Activated T-helper 17 cell treated with anti-CD3 and anti-CD28 coated beads, Interleukin-2, amount 50 U/mL, for 72 hours (primary cell): ENCODE results near the gene DHX35. TPM values are rescaled to one million over a fixed set of nuclear protein-coding genes. Genes with fewer than 3 reads are reported as not detected.

ENCODE experiments used
- ATAC-seq: fragments of 150-1000 bp; cut with Tn5 transposase; replicated peaks from 2 replicates; pipeline ENCODE4 v1.10.0; 2021; ENCODE audit warnings: mild to moderate bottlenecking, moderate library complexity
- H3K27ac Mint-ChIP-seq: one replicate; pipeline ENCODE4 v1.8.0; 2022; ENCODE audit warnings: mixed read lengths
- H3K27me3 Mint-ChIP-seq: one replicate; pipeline ENCODE4 v1.8.0; 2022; ENCODE audit warnings: mixed read lengths
- H3K36me3 Mint-ChIP-seq: one replicate; pipeline ENCODE4 v1.8.0; 2022; ENCODE audit warnings: low read depth, mild to moderate bottlenecking, mixed read lengths
- H3K4me1 Mint-ChIP-seq: one replicate; pipeline ENCODE4 v1.8.0; 2022; ENCODE audit warnings: mixed read lengths
- H3K4me3 Mint-ChIP-seq: one replicate; pipeline ENCODE4 v1.8.0; 2022; ENCODE audit warnings: mild to moderate bottlenecking, mixed read lengths
- H3K9me3 Mint-ChIP-seq: one replicate; pipeline ENCODE4 v1.8.0; 2022; ENCODE audit warnings: mixed read lengths
- total RNA-seq, 2 donors: library from RNA; stranded (reverse); gene quantifications; one replicate each; pipeline ENCODE4 v1.2.3, GENCODE V29; 2022

The DHX35 gene
- total RNA-seq, 2 donors from 2014 or later, result 6.0 to 13.4 TPM

DNA sequence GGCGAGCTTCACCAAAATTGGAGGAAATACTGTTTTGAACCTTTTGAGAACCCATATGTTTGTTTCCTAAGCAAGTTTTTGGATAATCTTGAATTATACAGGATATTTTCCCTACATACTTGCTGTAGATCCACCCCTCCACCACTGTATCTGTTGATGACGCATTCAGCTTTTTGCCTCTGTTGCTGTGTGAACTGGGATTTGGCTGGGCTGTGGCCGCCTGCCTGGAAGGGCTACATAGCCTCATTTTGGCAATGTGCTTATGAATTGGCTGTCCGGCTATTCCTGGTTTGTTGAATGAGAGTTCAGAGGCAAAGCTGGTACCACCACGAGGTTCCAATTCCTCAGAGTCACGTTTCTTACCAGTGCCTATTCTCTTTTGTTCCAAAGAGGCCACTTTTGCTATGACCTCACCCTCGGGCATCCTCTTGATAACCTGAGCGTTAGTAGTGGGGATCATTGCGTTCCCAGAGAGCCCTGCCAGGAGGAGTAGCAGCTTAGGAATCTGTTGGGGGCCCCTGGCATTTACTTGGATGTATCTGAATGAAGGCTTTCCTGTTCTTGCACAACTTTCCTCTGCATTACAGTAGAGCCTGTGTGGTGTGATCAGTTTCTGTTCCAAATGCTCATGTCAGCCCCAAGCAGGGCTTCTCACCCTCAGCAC is 29.6 kb upstream of the DHX35 start:
- no peak overlapping the region for H3K27ac Mint-ChIP-seq
- no peaks in the 10 kb centered on the region for H3K27me3 Mint-ChIP-seq
- no peak for ATAC-seq
- H3K36me3 Mint-ChIP-seq, result peaks cover 7% of the 10 kb centered on the region
- H3K4me1 Mint-ChIP-seq, result peaks cover 13% of the 10 kb centered on the region
- H3K9me3 Mint-ChIP-seq, result no peaks in the 10 kb centered on the region
- H3K4me3 Mint-ChIP-seq, result no peak overlapping the region

DNA sequence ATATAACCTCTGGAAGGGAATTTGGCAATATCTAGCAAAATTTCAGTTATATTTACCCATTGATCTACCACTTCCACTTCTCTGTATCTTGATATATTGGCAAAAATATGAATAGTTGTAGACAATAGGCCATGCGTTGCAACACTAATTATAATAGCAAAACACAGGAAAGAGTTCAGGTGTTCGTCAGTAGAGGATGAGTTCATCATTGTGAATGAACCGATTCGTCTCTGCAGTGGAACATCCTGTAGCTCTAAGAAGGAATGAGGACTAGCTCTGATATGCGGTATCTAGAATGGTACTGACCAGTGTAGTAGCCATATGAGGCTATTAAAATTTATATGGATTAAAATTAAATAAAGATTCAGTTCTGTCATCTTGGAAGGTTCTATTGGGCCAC is 27.6 kb upstream of the DHX35 start:
- Mint-ChIP-seq H3K4me1 (peaks cover 6% of the 10 kb centered on the region), H3K36me3 (no peaks in the 10 kb centered on the region), H3K9me3 (no peaks in the 10 kb centered on the region), H3K4me3 (no peak overlapping the region), H3K27ac (no peak overlapping the region), H3K27me3 (no peaks in the 10 kb centered on the region)
- ATAC-seq, result no peak

DNA sequence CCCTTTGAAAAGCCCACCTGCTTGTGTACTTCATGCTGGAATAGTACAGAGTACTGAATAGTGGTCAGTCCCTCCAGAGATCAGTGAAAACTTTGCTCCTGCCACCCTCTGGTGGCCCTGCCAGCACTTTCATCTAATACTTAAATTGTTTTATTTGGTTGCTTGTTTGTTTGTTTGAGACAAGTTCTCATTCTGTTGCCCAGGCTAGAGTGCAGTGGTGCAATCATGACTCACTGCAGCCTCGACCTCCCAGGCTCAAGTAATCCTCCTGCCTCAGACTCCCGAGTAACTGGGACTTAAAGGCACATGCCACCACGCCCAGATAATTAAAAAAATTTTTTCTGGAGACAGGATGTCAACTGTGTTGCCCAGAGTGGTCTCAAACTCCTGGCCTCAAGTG is 26.9 kb upstream of the DHX35 start:
- Mint-ChIP-seq H3K27me3 (no peaks in the 10 kb centered on the region), H3K9me3 (no peaks in the 10 kb centered on the region), H3K27ac (no peak overlapping the region), H3K36me3 (no peaks in the 10 kb centered on the region), H3K4me1 (no peaks in the 10 kb centered on the region), H3K4me3 (no peak overlapping the region)
- no peak for ATAC-seq

DNA sequence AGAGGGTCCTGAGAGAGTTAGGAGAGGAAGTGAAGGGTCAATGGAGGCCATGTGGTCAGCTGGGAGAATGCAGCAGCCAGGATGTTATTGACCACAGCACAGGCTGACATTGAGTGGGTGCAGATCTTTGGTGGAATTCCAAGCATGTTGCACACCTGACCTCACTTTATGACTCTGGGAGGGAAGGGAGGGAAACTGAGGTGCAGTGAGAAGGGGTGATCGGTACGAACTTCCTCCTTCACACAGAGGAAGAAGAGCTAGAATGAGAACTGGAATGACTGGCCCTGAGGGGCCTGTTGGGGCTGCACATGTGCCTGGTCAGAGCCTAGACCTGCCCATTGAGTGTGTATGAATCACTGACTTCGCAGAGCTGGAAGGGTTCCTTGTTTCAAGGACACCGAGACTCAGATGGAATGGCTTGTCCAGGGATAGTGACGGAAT is 26.2 kb upstream of the DHX35 start:
- Mint-ChIP-seq H3K9me3 (no peaks in the 10 kb centered on the region), H3K4me1 (no peaks in the 10 kb centered on the region), H3K4me3 (no peak overlapping the region), H3K27ac (no peak overlapping the region), H3K36me3 (no peaks in the 10 kb centered on the region), H3K27me3 (no peaks in the 10 kb centered on the region)
- ATAC-seq, result no peak

DNA sequence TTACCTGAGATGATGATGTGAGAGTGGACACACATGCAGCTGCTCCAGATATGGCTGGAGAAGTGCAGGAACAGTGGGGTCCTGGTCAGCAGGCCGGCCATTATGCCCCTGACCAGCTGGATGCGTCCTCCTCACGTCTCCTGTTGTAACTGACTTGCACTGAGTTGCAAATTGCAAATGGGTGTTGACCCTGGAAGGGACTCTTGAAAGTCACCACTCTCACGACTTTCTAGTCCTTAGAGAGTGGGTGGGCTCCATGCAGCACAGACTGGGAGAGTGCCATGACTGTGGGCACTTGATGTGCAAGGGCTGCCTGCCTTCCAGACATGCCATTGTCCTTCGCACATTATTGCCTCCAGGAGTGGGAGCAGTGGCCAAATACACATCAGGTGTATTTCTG is 25.1 kb upstream of the DHX35 start:
- H3K9me3 Mint-ChIP-seq, result no peaks in the 10 kb centered on the region
- no peak overlapping the region for H3K4me3 Mint-ChIP-seq
- no peaks in the 10 kb centered on the region for H3K27me3 Mint-ChIP-seq
- no peak overlapping the region for H3K27ac Mint-ChIP-seq
- H3K4me1 Mint-ChIP-seq, result no peaks in the 10 kb centered on the region
- no peak for ATAC-seq
- H3K36me3 Mint-ChIP-seq, result peaks cover 6% of the 10 kb centered on the region

DNA sequence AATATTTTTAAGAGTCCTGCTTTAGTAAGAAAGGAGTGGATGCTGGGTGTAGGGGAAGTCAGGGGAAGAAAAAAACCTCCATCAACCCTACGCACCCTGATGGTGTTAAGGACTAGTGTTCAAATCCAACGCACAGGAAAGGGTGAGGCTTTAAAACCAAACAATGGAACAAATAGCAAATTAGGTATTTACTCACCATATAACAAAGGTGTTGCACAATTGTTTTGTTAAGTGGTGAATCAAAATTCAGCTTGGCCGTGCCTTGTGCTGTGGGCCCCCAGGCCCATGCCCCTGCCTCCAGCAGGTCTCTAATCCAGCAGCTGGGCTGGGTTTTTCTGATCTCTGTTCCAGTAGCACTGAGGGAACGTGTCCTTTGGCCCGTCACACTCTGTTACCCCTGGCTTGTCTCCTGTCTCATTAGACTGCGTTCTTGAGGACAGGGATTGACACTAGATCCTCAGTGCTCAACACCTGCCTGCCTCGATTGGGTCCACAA is 24.1 kb upstream of the DHX35 start:
- H3K4me1 Mint-ChIP-seq, result no peaks in the 10 kb centered on the region
- H3K4me3 Mint-ChIP-seq, result no peak overlapping the region
- peaks cover 16% of the 10 kb centered on the region for H3K36me3 Mint-ChIP-seq
- no peak for ATAC-seq
- no peaks in the 10 kb centered on the region for H3K9me3 Mint-ChIP-seq
- H3K27me3 Mint-ChIP-seq, result no peaks in the 10 kb centered on the region
- H3K27ac Mint-ChIP-seq, result no peak overlapping the region

DNA sequence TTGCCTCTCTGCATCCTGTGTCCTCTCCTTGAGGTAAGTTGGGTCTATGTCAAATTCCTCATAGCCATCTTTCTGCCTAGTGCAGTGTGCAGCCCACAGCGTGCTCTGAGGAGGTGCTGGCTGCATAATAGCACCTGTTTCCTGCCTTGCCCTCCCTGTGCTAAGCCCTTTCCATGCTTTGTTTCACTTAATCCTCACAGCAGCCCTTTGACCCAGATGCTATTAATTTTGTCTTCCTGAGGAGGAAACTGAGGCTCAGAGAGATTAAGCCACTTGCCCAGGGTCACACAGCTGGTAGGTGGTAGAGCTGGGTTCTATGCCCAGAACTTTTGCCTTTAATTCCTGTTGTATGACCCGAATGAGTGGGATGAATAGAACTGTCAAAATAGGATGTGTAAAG is 22.5 kb upstream of the DHX35 start:
- H3K27me3 Mint-ChIP-seq, result no peaks in the 10 kb centered on the region
- H3K27ac Mint-ChIP-seq, result no peak overlapping the region
- H3K36me3 Mint-ChIP-seq, result peaks cover 29% of the 10 kb centered on the region
- no peak overlapping the region for H3K4me3 Mint-ChIP-seq
- H3K9me3 Mint-ChIP-seq, result no peaks in the 10 kb centered on the region
- H3K4me1 Mint-ChIP-seq, result no peaks in the 10 kb centered on the region
- ATAC-seq, result no peak

DNA sequence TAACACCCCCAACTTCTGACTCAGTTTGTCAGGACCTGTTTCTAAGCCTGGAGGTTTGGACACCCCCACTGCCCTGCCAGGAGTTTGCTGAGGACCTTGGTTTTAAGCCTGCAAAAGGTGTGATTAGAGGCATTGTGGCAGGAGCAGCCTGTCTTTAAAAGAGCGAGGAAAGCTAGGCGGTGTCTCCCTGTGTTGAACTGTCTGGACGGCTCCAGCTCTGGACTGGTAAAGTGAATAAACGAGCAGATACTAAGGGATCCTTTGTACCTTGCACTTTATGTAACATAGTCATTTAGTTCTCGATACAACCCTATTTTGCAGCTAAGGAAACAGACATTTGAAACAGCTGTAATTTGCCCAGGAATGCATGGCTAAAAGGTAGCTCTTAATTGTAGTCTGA is 21.5 kb upstream of the DHX35 start:
- no peak overlapping the region for H3K4me3 Mint-ChIP-seq
- no peak overlapping the region for H3K27ac Mint-ChIP-seq
- no peak for ATAC-seq
- H3K9me3 Mint-ChIP-seq, result no peaks in the 10 kb centered on the region
- peaks cover 29% of the 10 kb centered on the region for H3K36me3 Mint-ChIP-seq
- no peaks in the 10 kb centered on the region for H3K27me3 Mint-ChIP-seq
- no peaks in the 10 kb centered on the region for H3K4me1 Mint-ChIP-seq

DNA sequence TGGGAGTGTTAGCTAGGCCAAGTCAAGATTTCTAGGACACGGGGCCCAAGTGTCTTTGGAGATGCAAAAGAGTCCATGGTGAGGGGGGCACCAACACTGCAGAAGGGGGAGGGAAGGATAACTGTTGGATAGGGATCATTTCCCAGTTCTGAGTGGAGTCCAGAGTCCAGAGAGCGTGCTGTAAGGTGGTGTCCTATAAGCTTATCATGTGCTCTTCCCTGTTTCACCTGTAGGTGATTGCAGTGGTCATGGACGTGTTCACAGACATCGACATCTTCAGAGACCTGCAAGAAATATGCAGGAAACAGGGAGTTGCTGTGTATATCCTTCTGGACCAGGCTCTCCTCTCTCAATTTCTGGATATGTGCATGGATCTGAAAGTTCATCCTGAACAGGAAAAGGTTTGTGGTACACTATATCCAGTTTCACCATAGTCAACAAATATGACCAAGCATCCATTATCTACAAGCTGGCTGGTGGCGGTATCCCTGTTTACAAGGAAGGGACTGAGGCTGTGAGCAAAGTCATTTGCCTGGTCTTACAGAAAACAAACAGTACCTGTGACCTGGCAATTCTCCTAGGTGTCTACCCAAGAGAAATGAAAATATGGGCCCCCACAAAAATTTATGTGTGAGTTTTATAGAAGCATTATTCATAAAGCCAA is 20.3 kb upstream of the DHX35 start:
- H3K9me3 Mint-ChIP-seq, result no peaks in the 10 kb centered on the region
- peaks cover 37% of the 10 kb centered on the region for H3K36me3 Mint-ChIP-seq
- H3K27me3 Mint-ChIP-seq, result no peaks in the 10 kb centered on the region
- no peak overlapping the region for H3K4me3 Mint-ChIP-seq
- H3K27ac Mint-ChIP-seq, result no peak overlapping the region
- no peak for ATAC-seq
- H3K4me1 Mint-ChIP-seq, result no peaks in the 10 kb centered on the region

DNA sequence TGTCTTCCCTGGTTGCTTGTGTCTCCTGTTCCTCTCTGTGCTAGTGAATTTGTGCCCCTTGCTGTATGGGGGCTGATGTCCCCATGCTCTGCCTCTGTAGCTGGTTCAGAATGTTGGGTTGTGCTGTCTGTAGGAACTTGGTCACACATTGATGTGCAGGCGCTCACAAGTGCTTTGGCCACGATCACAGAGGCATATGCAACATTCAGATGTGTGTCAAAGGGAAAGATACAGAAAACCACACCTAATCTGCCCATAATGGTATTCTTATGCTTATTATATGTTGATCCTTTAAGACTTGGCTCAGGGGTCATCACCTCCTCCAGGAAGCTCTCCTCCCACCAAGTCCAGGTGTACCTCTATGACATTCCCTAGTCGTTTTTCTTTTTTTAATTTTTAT is 17.1 kb upstream of the DHX35 start:
- H3K9me3 Mint-ChIP-seq, result no peaks in the 10 kb centered on the region
- H3K36me3 Mint-ChIP-seq, result peaks cover 51% of the 10 kb centered on the region
- H3K27ac Mint-ChIP-seq, result no peak overlapping the region
- H3K4me3 Mint-ChIP-seq, result no peak overlapping the region
- no peaks in the 10 kb centered on the region for H3K27me3 Mint-ChIP-seq
- H3K4me1 Mint-ChIP-seq, result no peaks in the 10 kb centered on the region
- ATAC-seq, result no peak

DNA sequence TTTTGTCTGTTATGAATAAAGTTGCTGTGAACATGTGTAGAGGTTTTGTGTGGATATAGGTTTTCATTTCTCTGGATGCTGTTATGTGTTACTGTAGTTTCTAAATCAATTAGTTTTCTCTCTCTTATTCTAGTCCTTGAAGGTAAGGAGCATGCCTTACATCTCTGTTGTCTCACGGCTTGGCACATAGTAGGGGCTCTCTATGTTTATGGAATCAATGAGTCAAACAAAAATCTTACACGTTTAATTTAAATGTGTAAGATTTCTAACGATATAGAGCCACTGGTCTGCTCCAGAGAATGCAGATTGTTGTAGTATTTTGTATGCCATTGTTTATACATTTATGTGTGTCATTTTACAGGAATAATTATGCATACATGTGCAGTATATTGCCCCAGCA is 15.3 kb upstream of the DHX35 start:
- no peaks in the 10 kb centered on the region for H3K4me1 Mint-ChIP-seq
- H3K36me3 Mint-ChIP-seq, result peaks cover 47% of the 10 kb centered on the region

DNA sequence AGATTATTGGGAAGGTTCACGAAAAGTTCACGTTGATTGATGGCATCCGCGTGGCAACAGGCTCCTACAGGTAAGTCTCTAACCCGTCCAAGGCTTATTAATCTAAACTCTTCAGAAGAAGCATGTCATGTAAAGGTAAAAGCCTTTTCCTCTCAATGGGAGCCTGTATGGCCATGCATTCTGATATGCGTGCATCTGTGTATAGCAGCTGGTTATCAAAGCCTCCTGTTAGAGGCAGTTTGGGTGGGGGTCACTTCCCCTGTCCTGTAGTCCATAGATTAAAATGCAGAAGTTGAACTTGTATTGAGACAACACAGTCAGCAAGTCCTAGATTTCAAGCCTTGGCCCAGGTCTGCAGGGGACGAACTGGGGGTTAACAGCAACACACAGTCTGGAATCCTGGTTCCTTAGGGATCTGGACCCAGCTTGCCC is 14.2 kb upstream of the DHX35 start:
- H3K4me3 Mint-ChIP-seq, result no peak overlapping the region
- H3K27ac Mint-ChIP-seq, result no peak overlapping the region
- no peaks in the 10 kb centered on the region for H3K4me1 Mint-ChIP-seq
- ATAC-seq, result no peak
- H3K27me3 Mint-ChIP-seq, result no peaks in the 10 kb centered on the region
- no peaks in the 10 kb centered on the region for H3K9me3 Mint-ChIP-seq
- H3K36me3 Mint-ChIP-seq, result peaks cover 45% of the 10 kb centered on the region

More for the DNA sequence above, 15.3 kb upstream of the DHX35 start:
- Mint-ChIP-seq H3K4me3 (no peak overlapping the region), H3K27me3 (no peaks in the 10 kb centered on the region), H3K27ac (no peak overlapping the region), H3K9me3 (no peaks in the 10 kb centered on the region)
- ATAC-seq, result no peak

DNA sequence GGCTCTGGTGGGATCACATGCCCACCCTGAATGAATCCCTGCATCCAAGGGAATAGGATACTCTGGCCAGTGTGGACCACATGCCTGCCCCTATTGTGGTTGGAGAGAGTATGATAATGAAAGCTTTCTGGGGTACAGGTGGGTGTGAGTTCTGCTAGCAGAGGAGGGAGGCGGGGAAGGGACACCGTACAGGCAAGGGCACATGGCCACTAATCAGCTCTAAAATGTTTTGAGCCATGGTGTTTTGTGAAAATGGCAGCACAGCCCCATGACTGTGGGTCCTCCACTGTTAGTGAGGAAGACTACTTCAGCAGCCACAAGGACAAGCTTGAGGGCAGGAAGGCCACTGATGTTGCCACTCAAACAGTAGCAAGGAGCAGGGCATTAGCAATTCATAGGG is 11.9 kb upstream of the DHX35 start:
- no peaks in the 10 kb centered on the region for H3K9me3 Mint-ChIP-seq
- no peak overlapping the region for H3K27ac Mint-ChIP-seq
- no peaks in the 10 kb centered on the region for H3K4me1 Mint-ChIP-seq
- ATAC-seq, result no peak
- no peak overlapping the region for H3K4me3 Mint-ChIP-seq
- no peaks in the 10 kb centered on the region for H3K27me3 Mint-ChIP-seq
- peaks cover 30% of the 10 kb centered on the region for H3K36me3 Mint-ChIP-seq

DNA sequence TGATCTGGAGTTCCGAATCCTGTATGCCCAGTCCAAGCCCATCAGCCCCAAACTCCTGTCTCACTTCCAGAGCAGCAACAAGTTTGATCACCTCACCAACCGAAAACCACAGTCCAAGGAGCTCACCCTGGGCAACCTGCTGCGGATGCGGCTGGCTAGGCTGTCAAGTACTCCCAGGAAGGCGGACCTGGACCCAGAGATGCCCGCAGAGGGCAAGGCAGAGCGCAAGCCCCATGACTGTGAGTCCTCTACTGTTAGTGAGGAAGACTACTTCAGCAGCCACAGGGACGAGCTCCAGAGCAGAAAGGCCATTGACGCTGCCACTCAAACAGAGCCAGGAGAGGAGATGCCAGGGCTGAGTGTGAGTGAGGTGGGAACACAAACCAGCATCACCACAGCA is 10.5 kb upstream of the DHX35 start:
- H3K27ac Mint-ChIP-seq, result no peak overlapping the region
- no peak for ATAC-seq
- H3K27me3 Mint-ChIP-seq, result no peaks in the 10 kb centered on the region
- no peaks in the 10 kb centered on the region for H3K4me1 Mint-ChIP-seq
- H3K9me3 Mint-ChIP-seq, result no peaks in the 10 kb centered on the region
- no peak overlapping the region for H3K4me3 Mint-ChIP-seq
- H3K36me3 Mint-ChIP-seq, result peaks cover 25% of the 10 kb centered on the region

DNA sequence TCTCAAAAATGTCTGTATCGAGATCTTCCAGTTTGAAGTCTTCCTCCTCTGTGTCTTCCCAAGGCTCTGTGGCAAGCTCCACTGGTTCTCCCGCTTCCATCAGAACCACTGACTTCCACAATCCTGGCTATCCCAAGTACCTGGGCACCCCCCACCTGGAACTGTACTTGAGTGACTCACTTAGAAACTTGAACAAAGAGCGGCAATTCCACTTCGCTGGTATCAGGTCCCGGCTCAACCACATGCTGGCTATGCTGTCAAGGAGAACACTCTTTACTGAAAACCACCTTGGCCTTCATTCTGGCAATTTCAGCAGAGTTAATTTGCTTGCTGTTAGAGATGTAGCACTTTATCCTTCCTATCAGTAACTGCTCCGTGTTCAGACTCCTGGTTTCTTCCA is 10.0 kb upstream of the DHX35 start:
- Mint-ChIP-seq H3K27me3 (no peaks in the 10 kb centered on the region), H3K9me3 (no peaks in the 10 kb centered on the region), H3K27ac (no peak overlapping the region), H3K4me1 (no peaks in the 10 kb centered on the region), H3K36me3 (peaks cover 20% of the 10 kb centered on the region), H3K4me3 (no peak overlapping the region)
- ATAC-seq, result no peak
